HEK293 (cell line): ENCODE data around the gene FRRS1L.
A peak's percentile ranks its signal among the peaks of the same experiment; 100 is the strongest.

Experiments used
- CTCF ChIA-PET: fragments of 350-600 bp; formaldehyde crosslinking; extraction: SDS; loops from one replicate; lab custom pipeline; 2021; ENCODE audit warnings: antibody characterized with exemption; lab: Yijun Ruan, JAX
- POLR2A ChIA-PET: fragments of 300-600 bp; formaldehyde crosslinking; extraction: SDS; loops from one replicate; lab custom pipeline; 2020; ENCODE audit warnings: antibody characterized with exemption, inconsistent platforms; lab: Yijun Ruan, JAX
- H3K27ac ChIP-seq: fragments of 200-500 bp; sonication (Bioruptor generic); 2 replicates; pipeline ENCODE4 v1.5.1; 2014; ENCODE audit warnings: low read depth, low read length, control low read depth, inconsistent platforms; ENCODE audit errors: extremely low read depth
- H3K36me3 ChIP-seq, 2 experiments: fragments of 200-500 bp in 1 of 2; sonication (Bioruptor generic) in 1 of 2; 1 replicate in 1 of 2; 2 replicates in 1 of 2; pipeline ENCODE4 v1.5.1; 2014 to 2017; ENCODE audit warnings: inconsistent platforms in 2 of 2, low read length in 2 of 2; ENCODE audit not compliant: control insufficient read depth in 2 of 2, insufficient read depth in 1 of 2
- H3K4me1 ChIP-seq: fragments of 200-500 bp; sonication (Bioruptor generic); 2 replicates; pipeline ENCODE4 v1.5.1; 2014; ENCODE audit warnings: mild to moderate bottlenecking, low read length, inconsistent platforms; ENCODE audit not compliant: control insufficient read depth, insufficient read depth
- H3K4me3 ChIP-seq: 2 replicates; pipeline ENCODE4 v1.5.1; 2011; ENCODE audit warnings: low read depth, mild to moderate bottlenecking, control low read depth, low read length, moderate library complexity
- H3K9me3 ChIP-seq: fragments of 200-500 bp; sonication (Bioruptor generic); 2 replicates; pipeline ENCODE4 v1.5.1; 2014; ENCODE audit warnings: low read depth, low read length, inconsistent platforms; ENCODE audit not compliant: control insufficient read depth, insufficient read depth
- WT1 ChIP-seq: fragments of 450-650 bp; formaldehyde crosslinking; IDR thresholded peaks from 2 replicates; pipeline ENCODE4 v1.5.1; 2016; ENCODE audit warnings: missing biosample characterization, missing genetic modification characterization
- ZBTB7A ChIP-seq: fragments of 450-650 bp; formaldehyde crosslinking; IDR thresholded peaks from 2 replicates; pipeline ENCODE4 v1.5.1; 2016; ENCODE audit warnings: low read depth, missing biosample characterization, missing genetic modification characterization
- ZFP37 ChIP-seq: fragments of 450-650 bp; formaldehyde crosslinking; IDR thresholded peaks from 2 replicates; pipeline ENCODE4 v1.5.1; 2016; ENCODE audit warnings: missing biosample characterization, missing genetic modification characterization
- ZNF221 ChIP-seq: fragments of 450-650 bp; formaldehyde crosslinking; IDR thresholded peaks from 2 replicates; pipeline ENCODE4 v1.5.1; 2017; ENCODE audit warnings: missing biosample characterization, missing genetic modification characterization, borderline replicate concordance
- ZNF274 ChIP-seq, 2 experiments: fragments of 200-500 bp in 1 of 2; fragments of 450-650 bp in 1 of 2; sonication (Bioruptor generic) in 1 of 2; formaldehyde crosslinking in 1 of 2; IDR thresholded peaks; 2 replicates each; pipeline versions ENCODE4 v1.5.1 to v1.6.1; 2014 to 2016; ENCODE audit warnings: borderline replicate concordance in 1 of 2, inconsistent platforms in 1 of 2, low read length in 1 of 2, missing biosample characterization in 1 of 2, missing genetic modification characterization in 1 of 2
- ZNF335 ChIP-seq: fragments of 450-650 bp; formaldehyde crosslinking; conservative IDR thresholded peaks from 2 replicates; pipeline ENCODE4 v1.5.1; 2016; ENCODE audit warnings: missing biosample characterization, missing genetic modification characterization
- ZNF366 ChIP-seq: fragments of 450-650 bp; formaldehyde crosslinking; conservative IDR thresholded peaks from 2 replicates; pipeline ENCODE4 v1.5.1; 2016; ENCODE audit warnings: missing biosample characterization, missing genetic modification characterization
- ZNF37A ChIP-seq: fragments of 450-650 bp; IDR thresholded peaks from 2 replicates; pipeline ENCODE4 v1.5.1; 2018; ENCODE audit warnings: missing biosample characterization, missing genetic modification characterization
- ZNF514 ChIP-seq: fragments of 450-650 bp; formaldehyde crosslinking; IDR thresholded peaks from 2 replicates; pipeline ENCODE4 v1.5.1; 2016; ENCODE audit warnings: missing biosample characterization, missing genetic modification characterization
- ZNF768 ChIP-seq: fragments of 450-650 bp; formaldehyde crosslinking; IDR thresholded peaks from 2 replicates; pipeline ENCODE4 v1.5.1; 2018; ENCODE audit warnings: missing biosample characterization, mild to moderate bottlenecking, missing genetic modification characterization
- ZXDB ChIP-seq: fragments of 450-650 bp; formaldehyde crosslinking; IDR thresholded peaks from 2 replicates; pipeline ENCODE4 v1.5.1; 2016; ENCODE audit warnings: missing biosample characterization, missing genetic modification characterization
- TF ChIP-seq, protein P1 (sequence below): fragments of 450-650 bp; formaldehyde crosslinking; IDR thresholded peaks from 2 replicates; pipeline ENCODE4 v1.5.1; 2016; ENCODE audit warnings: missing biosample characterization, missing genetic modification characterization
- TF ChIP-seq, protein P2 (sequence below): fragments of 450-650 bp; formaldehyde crosslinking; IDR thresholded peaks from 2 replicates; pipeline ENCODE4 v1.5.1; 2016; ENCODE audit warnings: missing biosample characterization, missing genetic modification characterization
- TF ChIP-seq, protein P3 (sequence below): sonication (generic); formaldehyde crosslinking; IDR thresholded peaks from 2 replicates; pipeline ENCODE4 v1.8.1; 2022; ENCODE audit warnings: mild to moderate bottlenecking, moderate library complexity, missing genetic modification reagents
- TF ChIP-seq, protein P4 (sequence below): fragments of 450-650 bp; formaldehyde crosslinking; IDR thresholded peaks from 2 replicates; pipeline ENCODE4 v1.5.1; 2016; ENCODE audit warnings: missing biosample characterization, missing genetic modification characterization
- TF ChIP-seq, protein P5 (sequence below): fragments of 450-650 bp; formaldehyde crosslinking; IDR thresholded peaks from 2 replicates; pipeline ENCODE4 v1.5.1; 2017; ENCODE audit warnings: missing biosample characterization, missing genetic modification characterization
- TF ChIP-seq, protein P6 (sequence below): IDR thresholded peaks from 2 replicates; pipeline ENCODE4 v1.6.1; 2011; ENCODE audit warnings: mild to moderate bottlenecking, low read depth, low read length, borderline replicate concordance
- TF ChIP-seq, protein P7 (sequence below): fragments of 450-650 bp; formaldehyde crosslinking; IDR thresholded peaks from 2 replicates; pipeline ENCODE4 v1.5.1; 2016; ENCODE audit warnings: missing biosample characterization, missing genetic modification characterization

FRRS1L gene

DNA sequence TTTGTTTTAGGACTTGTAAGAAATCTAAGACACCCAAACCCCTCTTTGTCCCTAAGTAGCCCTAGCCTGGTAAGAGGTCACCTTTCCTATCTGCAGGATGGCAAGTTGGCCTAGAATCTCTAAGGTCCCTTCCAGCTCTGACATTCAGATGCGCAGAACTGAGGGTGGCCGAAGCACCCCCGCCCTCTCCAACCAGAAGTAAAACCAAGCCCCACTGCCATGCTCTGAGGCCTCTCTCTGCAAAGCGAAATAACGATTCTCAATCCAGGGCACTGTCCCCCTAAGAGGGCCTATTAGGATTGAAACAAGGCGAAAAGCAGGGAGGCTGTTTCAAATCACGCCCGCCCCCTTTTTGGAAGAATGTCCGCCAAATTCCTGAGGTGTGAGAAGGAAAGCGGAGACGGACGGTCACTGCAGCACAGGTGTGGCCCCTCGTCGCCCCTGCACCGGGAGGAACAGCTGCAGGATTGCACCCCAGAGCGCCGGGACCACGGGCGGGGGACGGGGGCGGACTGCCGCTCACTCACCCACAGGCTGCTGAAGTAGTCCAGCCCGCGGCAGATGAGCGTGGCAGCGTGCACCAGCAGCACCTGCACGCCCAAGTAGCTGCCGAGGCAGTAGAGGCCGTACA, 48.1 kb downstream of the FRRS1L start (continued):
- TF ChIP-seq, protein P1, sequence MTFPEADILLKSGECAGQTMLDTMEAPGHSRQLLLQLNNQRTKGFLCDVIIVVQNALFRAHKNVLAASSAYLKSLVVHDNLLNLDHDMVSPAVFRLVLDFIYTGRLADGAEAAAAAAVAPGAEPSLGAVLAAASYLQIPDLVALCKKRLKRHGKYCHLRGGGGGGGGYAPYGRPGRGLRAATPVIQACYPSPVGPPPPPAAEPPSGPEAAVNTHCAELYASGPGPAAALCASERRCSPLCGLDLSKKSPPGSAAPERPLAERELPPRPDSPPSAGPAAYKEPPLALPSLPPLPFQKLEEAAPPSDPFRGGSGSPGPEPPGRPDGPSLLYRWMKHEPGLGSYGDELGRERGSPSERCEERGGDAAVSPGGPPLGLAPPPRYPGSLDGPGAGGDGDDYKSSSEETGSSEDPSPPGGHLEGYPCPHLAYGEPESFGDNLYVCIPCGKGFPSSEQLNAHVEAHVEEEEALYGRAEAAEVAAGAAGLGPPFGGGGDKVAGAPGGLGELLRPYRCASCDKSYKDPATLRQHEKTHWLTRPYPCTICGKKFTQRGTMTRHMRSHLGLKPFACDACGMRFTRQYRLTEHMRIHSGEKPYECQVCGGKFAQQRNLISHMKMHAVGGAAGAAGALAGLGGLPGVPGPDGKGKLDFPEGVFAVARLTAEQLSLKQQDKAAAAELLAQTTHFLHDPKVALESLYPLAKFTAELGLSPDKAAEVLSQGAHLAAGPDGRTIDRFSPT (tag by site-specific recombination): no peak
- 0 out of 2 replicates have a peak, but pooled peaks have one; percentile 14 for TF ChIP-seq ZFP37 (tag by site-specific recombination)
- TF ChIP-seq, protein P2, sequence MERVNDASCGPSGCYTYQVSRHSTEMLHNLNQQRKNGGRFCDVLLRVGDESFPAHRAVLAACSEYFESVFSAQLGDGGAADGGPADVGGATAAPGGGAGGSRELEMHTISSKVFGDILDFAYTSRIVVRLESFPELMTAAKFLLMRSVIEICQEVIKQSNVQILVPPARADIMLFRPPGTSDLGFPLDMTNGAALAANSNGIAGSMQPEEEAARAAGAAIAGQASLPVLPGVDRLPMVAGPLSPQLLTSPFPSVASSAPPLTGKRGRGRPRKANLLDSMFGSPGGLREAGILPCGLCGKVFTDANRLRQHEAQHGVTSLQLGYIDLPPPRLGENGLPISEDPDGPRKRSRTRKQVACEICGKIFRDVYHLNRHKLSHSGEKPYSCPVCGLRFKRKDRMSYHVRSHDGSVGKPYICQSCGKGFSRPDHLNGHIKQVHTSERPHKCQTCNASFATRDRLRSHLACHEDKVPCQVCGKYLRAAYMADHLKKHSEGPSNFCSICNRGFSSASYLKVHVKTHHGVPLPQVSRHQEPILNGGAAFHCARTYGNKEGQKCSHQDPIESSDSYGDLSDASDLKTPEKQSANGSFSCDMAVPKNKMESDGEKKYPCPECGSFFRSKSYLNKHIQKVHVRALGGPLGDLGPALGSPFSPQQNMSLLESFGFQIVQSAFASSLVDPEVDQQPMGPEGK (tag by site-specific recombination): 0 out of 2 replicates have a peak, but pooled peaks have one; percentile 36
- no peak for TF ChIP-seq ZNF768 (tag by site-specific recombination)
- peak; percentile 79 for TF ChIP-seq ZNF335 (tag by site-specific recombination)
- TF ChIP-seq ZNF514 (tag by site-specific recombination): no peak
- TF ChIP-seq ZBTB7A (tag by site-specific recombination): no peak
- TF ChIP-seq, all 188 proteins: peak for 11

DNA sequence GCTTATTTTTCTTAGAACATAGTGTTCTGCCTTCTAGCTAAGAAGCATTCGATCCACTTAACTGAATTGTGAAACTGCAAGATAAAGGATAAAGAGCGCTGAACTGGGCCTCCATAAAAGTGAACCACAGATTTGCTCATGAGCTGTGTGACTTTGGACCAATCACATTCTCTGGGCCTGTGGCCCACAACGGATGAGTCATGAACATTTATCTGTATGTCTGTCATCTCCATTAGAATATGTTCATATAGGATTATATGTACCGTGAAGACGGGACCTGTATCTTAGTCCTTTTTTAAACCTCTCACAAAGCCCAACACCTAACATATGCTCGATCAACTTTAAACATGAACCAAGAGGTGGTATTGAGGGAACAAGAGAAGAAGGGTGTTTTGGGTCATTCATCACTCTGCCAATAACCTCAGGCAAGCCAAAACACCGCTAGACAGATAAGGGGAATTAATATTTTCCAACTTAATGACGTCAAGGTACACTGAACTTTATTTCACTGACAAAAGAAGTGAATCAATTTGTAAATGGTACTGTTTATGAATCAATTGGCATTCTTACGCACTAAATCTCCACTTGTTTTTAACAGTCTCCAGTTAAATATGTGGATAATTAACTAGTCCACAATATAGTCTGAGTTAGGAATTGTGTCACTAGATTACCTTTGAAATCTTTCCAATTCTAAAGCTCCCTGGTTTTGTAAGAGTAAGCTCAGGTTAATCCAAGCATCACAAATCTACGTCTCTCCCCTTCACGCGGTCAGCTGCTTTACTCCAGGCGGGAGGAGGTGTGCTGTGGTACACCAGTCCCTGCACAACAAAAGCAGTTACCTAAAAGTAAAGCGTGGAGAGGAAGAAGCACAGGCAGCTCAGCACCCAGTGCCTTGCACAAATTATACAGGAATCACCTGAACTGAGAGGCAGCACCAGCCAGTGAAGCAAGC, 48.9 kb downstream of the FRRS1L start:
- peak overlapping the region; percentile 98 for H3K4me3 ChIP-seq
- POLR2A ChIA-PET: interaction anchor here (2.2 to 3.4 kb wide), 3 partner anchors 10 to 107 kb away, joined by 8 to 32 read pairs (median 13); no protein-coding TSS in a partner anchor
- no peaks in the 10 kb centered on the region; a peak in 1 of 3 replicates for H3K36me3 ChIP-seq
- H3K9me3 ChIP-seq: no peaks in the 10 kb centered on the region
- CTCF ChIA-PET: interaction anchor here (0.8 to 1.2 kb wide), 5 partner anchors 9 to 227 kb away, joined by 3 to 5 read pairs (median 4); no protein-coding TSS in a partner anchor
- H3K4me1 ChIP-seq: peaks cover 4% of the 10 kb centered on the region; the same call in 1 of the 2 replicates
- H3K27ac ChIP-seq: peak overlapping the region; percentile 92
- TF ChIP-seq, protein P3, sequence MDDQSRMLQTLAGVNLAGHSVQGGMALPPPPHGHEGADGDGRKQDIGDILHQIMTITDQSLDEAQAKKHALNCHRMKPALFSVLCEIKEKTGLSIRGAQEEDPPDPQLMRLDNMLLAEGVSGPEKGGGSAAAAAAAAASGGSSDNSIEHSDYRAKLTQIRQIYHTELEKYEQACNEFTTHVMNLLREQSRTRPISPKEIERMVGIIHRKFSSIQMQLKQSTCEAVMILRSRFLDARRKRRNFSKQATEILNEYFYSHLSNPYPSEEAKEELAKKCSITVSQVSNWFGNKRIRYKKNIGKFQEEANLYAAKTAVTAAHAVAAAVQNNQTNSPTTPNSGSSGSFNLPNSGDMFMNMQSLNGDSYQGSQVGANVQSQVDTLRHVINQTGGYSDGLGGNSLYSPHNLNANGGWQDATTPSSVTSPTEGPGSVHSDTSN (CRISPR knock-in tag): no peak
- TF ChIP-seq, protein P4, sequence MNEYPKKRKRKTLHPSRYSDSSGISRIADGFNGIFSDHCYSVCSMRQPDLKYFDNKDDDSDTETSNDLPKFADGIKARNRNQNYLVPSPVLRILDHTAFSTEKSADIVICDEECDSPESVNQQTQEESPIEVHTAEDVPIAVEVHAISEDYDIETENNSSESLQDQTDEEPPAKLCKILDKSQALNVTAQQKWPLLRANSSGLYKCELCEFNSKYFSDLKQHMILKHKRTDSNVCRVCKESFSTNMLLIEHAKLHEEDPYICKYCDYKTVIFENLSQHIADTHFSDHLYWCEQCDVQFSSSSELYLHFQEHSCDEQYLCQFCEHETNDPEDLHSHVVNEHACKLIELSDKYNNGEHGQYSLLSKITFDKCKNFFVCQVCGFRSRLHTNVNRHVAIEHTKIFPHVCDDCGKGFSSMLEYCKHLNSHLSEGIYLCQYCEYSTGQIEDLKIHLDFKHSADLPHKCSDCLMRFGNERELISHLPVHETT (tag by site-specific recombination): 0 out of 2 replicates have a peak, but pooled peaks have one; percentile 50
- TF ChIP-seq, protein P5, sequence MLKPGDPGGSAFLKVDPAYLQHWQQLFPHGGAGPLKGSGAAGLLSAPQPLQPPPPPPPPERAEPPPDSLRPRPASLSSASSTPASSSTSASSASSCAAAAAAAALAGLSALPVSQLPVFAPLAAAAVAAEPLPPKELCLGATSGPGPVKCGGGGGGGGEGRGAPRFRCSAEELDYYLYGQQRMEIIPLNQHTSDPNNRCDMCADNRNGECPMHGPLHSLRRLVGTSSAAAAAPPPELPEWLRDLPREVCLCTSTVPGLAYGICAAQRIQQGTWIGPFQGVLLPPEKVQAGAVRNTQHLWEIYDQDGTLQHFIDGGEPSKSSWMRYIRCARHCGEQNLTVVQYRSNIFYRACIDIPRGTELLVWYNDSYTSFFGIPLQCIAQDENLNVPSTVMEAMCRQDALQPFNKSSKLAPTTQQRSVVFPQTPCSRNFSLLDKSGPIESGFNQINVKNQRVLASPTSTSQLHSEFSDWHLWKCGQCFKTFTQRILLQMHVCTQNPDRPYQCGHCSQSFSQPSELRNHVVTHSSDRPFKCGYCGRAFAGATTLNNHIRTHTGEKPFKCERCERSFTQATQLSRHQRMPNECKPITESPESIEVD: peak; percentile 95
- TF ChIP-seq ZNF221 (no peak), WT1 (tag by site-specific recombination) (0 out of 2 replicates have a peak, but pooled peaks have one; percentile 26), ZNF366 (tag by site-specific recombination) (peak; percentile 91), ZXDB (tag by site-specific recombination) (peak; percentile 87), ZNF274 (IDR thresholded peaks at IDR 0.05; ENCODE audit: low read length) (no peak), ZNF274 (tag by site-specific recombination; IDR thresholded peaks at IDR 0.05; ENCODE audit: borderline replicate concordance) (no peak), ZNF37A (tag by site-specific recombination) (no peak)
- TF ChIP-seq, protein P6, sequence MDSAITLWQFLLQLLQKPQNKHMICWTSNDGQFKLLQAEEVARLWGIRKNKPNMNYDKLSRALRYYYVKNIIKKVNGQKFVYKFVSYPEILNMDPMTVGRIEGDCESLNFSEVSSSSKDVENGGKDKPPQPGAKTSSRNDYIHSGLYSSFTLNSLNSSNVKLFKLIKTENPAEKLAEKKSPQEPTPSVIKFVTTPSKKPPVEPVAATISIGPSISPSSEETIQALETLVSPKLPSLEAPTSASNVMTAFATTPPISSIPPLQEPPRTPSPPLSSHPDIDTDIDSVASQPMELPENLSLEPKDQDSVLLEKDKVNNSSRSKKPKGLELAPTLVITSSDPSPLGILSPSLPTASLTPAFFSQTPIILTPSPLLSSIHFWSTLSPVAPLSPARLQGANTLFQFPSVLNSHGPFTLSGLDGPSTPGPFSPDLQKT: no peak
- TF ChIP-seq, protein P7, sequence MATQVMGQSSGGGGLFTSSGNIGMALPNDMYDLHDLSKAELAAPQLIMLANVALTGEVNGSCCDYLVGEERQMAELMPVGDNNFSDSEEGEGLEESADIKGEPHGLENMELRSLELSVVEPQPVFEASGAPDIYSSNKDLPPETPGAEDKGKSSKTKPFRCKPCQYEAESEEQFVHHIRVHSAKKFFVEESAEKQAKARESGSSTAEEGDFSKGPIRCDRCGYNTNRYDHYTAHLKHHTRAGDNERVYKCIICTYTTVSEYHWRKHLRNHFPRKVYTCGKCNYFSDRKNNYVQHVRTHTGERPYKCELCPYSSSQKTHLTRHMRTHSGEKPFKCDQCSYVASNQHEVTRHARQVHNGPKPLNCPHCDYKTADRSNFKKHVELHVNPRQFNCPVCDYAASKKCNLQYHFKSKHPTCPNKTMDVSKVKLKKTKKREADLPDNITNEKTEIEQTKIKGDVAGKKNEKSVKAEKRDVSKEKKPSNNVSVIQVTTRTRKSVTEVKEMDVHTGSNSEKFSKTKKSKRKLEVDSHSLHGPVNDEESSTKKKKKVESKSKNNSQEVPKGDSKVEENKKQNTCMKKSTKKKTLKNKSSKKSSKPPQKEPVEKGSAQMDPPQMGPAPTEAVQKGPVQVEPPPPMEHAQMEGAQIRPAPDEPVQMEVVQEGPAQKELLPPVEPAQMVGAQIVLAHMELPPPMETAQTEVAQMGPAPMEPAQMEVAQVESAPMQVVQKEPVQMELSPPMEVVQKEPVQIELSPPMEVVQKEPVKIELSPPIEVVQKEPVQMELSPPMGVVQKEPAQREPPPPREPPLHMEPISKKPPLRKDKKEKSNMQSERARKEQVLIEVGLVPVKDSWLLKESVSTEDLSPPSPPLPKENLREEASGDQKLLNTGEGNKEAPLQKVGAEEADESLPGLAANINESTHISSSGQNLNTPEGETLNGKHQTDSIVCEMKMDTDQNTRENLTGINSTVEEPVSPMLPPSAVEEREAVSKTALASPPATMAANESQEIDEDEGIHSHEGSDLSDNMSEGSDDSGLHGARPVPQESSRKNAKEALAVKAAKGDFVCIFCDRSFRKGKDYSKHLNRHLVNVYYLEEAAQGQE (tag by site-specific recombination): no peak
